ENCODE data around the gene GLI2. TPM values are rescaled to one million over a fixed set of nuclear protein-coding genes. Genes with fewer than 3 reads are reported as not detected.

GLI2 gene
- total RNA-seq, 1 experiment from 2014 or later: 6.2 TPM

- ATAC-seq (no peak), DNase-seq (ENCODE audit: low read depth, low spot score) (no peak)
- Histone ChIP-seq H3K4me1 (ENCODE audit: control insufficient read depth, insufficient read depth, low read length) (peaks cover 23% of the 10 kb centered on the region), H3K9me3 (ENCODE audit: control insufficient read depth, insufficient read depth, low read depth, low read length) (no peaks in the 10 kb centered on the region), H3K27ac (ENCODE audit: low read length) (no peak overlapping the region), H3K36me3 (ENCODE audit: control insufficient read depth, insufficient read depth, low read length) (no peaks in the 10 kb centered on the region), H3K27me3 (ENCODE audit: control insufficient read depth, insufficient read depth, low read length) (no peaks in the 10 kb centered on the region), H3K4me3 (ENCODE audit: low read depth in 2 of 2, low read length in 2 of 2) (no peak overlapping the region)
- in situ Hi-C loops (cut with HindIII; ENCODE audit: low pct_unique_long_range_greater_than_20kb, low sequenced_read_pairs) (no loop called here), intact Hi-C loops (cut with micrococcal nuclease; ENCODE audit: unreplicated experiment) (no loop called here)
- BruUV-seq (replicated peaks): no TSS peak
- CTCF ChIA-PET: no interaction called here
- POLR2A ChIA-PET: interaction anchor here (1.1 kb wide), 1 partner anchor 29 kb away, joined by 12 read pairs; no protein-coding TSS in a partner anchor
- TF ChIP-seq TCF7L2 (IDR thresholded peaks at IDR 0.05; ENCODE audit: low read depth, low read length): no peak
- TF ChIP-seq SIN3A (IDR thresholded peaks at IDR 0.05; ENCODE audit: borderline replicate concordance, insufficient read depth, low read depth, low read length): no peak
- TF ChIP-seq CTCF (IDR thresholded peaks at IDR 0.05): no peak
- TF ChIP-seq POLR2AphosphoS5 (IDR thresholded peaks at IDR 0.05; ENCODE audit: low read depth, low read length): no peak
- TF ChIP-seq REST (IDR thresholded peaks at IDR 0.05; ENCODE audit: insufficient read depth in 1 of 2, low read depth in 2 of 2, low read length in 1 of 2): no peak
Measured at GRCh38 chr2:120769076-120769786, 33.6 kb downstream of the GLI2 start.

- no TSS peak for BruUV-seq (replicated peaks)
- Histone ChIP-seq H3K4me1 (ENCODE audit: control insufficient read depth, insufficient read depth, low read length) (peaks cover 23% of the 10 kb centered on the region), H3K9me3 (ENCODE audit: control insufficient read depth, insufficient read depth, low read depth, low read length) (no peaks in the 10 kb centered on the region), H3K27ac (ENCODE audit: low read length) (no peak overlapping the region), H3K36me3 (ENCODE audit: control insufficient read depth, insufficient read depth, low read length) (no peaks in the 10 kb centered on the region), H3K4me3 (ENCODE audit: low read depth in 2 of 2, low read length in 2 of 2) (no peak overlapping the region), H3K27me3 (ENCODE audit: control insufficient read depth, insufficient read depth, low read length) (no peaks in the 10 kb centered on the region)
- ChIA-PET POLR2A (interaction anchor here (1.1 kb wide), 1 partner anchor 29 kb away, joined by 12 read pairs; no protein-coding TSS in a partner anchor), CTCF (no interaction called here)
- no peak for TF ChIP-seq TCF7L2 (IDR thresholded peaks at IDR 0.05; ENCODE audit: low read depth, low read length)
- TF ChIP-seq POLR2AphosphoS5 (IDR thresholded peaks at IDR 0.05; ENCODE audit: low read depth, low read length): no peak
- TF ChIP-seq SIN3A (IDR thresholded peaks at IDR 0.05; ENCODE audit: borderline replicate concordance, insufficient read depth, low read depth, low read length): no peak
- no peak for TF ChIP-seq CTCF (IDR thresholded peaks at IDR 0.05)
- no peak for TF ChIP-seq REST (IDR thresholded peaks at IDR 0.05; ENCODE audit: insufficient read depth in 1 of 2, low read depth in 2 of 2, low read length in 1 of 2)
- ATAC-seq: no peak
- intact Hi-C loops (cut with micrococcal nuclease; ENCODE audit: unreplicated experiment): no loop called here
- no peak for DNase-seq (ENCODE audit: low read depth, low spot score)
- in situ Hi-C loops (cut with HindIII; ENCODE audit: low pct_unique_long_range_greater_than_20kb, low sequenced_read_pairs): no loop called here
Measured at GRCh38 chr2:120769787-120770120, 34.1 kb downstream of the GLI2 start.
